NCI-H2196 treated with DMSO at 0.1 percent for 48 hours (cell line): ENCODE measurements around the gene ARHGAP35.
"Not testable (repeated sequence)": the region's sequence is repeated elsewhere in the genome, so short reads cannot be mapped to it uniquely, and the experiment has no call there.

Experiments used
- DNase-seq: peaks from one replicate; lab custom pipeline; 2025; ENCODE audit not compliant: unreplicated experiment; lab: John Stamatoyannopoulos, UW

ARHGAP35 gene

GRCh38 chr19:46868025-46868802 lies 7.4 kb downstream of the ARHGAP35 start:
- DNase-seq: no peak

GRCh38 chr19:46871173-46871572 lies 10.4 kb downstream of the ARHGAP35 start:
- not testable (repeated sequence) for DNase-seq

GRCh38 chr19:46872967-46873366 lies 12.2 kb downstream of the ARHGAP35 start:
- no peak for DNase-seq

GRCh38 chr19:46875234-46875633 lies 14.4 kb downstream of the ARHGAP35 start:
- no peak for DNase-seq

GRCh38 chr19:46875657-46876056 lies 14.9 kb downstream of the ARHGAP35 start:
- no peak for DNase-seq

- no peak for DNase-seq
These were observed 18.0 kb downstream of the ARHGAP35 start for GRCh38 chr19:46878613-46879375.

- DNase-seq: no peak
These were observed 19.6 kb downstream of the ARHGAP35 start for GRCh38 chr19:46880431-46880830.

GRCh38 chr19:46881092-46881491 lies 20.3 kb downstream of the ARHGAP35 start:
- no peak for DNase-seq

GRCh38 chr19:46882034-46882433 lies 21.2 kb downstream of the ARHGAP35 start:
- DNase-seq: no peak

- DNase-seq: not testable (repeated sequence)
These were observed 22.0 kb downstream of the ARHGAP35 start for GRCh38 chr19:46882751-46883150.

- no peak for DNase-seq
These were observed 24.6 kb downstream of the ARHGAP35 start for GRCh38 chr19:46885411-46885810.

- DNase-seq: no peak
These were observed 25.9 kb downstream of the ARHGAP35 start for GRCh38 chr19:46886546-46887239.

GRCh38 chr19:46887240-46887782 lies 26.5 kb downstream of the ARHGAP35 start:
- no peak for DNase-seq

- no peak for DNase-seq
These were observed 29.8 kb downstream of the ARHGAP35 start for GRCh38 chr19:46890423-46891170.

GRCh38 chr19:46892252-46893179 lies 31.7 kb downstream of the ARHGAP35 start:
- no peak for DNase-seq

GRCh38 chr19:46896076-46896794 lies 35.4 kb downstream of the ARHGAP35 start:
- no peak for DNase-seq

- DNase-seq: no peak
These were observed 37.9 kb downstream of the ARHGAP35 start for GRCh38 chr19:46898731-46899130.

- no peak for DNase-seq
These were observed 39.5 kb downstream of the ARHGAP35 start for GRCh38 chr19:46900341-46900740.
